ENCODE measurements around the gene TRPM5.

The TRPM5 gene

GRCh38 chr11:2401436-2401984, 42.8 kb downstream of the TRPM5 start:
- DNase-seq: no peak

- peak; percentile 22 for DNase-seq
These were observed 43.4 kb downstream of the TRPM5 start for GRCh38 chr11:2400762-2401435.

GRCh38 chr11:2400069-2400761, 44.1 kb downstream of the TRPM5 start, which contains the start of gene TSSC4:
Gene TSSC4, plus strand, starts transcription at chr11:2400750. Its CDS starts 1,884 bp downstream, at chr11:2402634.
- peak; percentile 99 for DNase-seq

- DNase-seq: no peak
These were observed 44.7 kb downstream of the TRPM5 start for GRCh38 chr11:2399488-2400068.

GRCh38 chr11:2398664-2399355, 45.5 kb downstream of the TRPM5 start:
- no peak for DNase-seq

GRCh38 chr11:2397005-2397404, 47.3 kb downstream of the TRPM5 start:
- DNase-seq: no peak

GRCh38 chr11:2396471-2396870, 47.8 kb downstream of the TRPM5 start:
- no peak for DNase-seq

- no peak for DNase-seq
These were observed 48.5 kb downstream of the TRPM5 start for GRCh38 chr11:2395856-2396255.

- DNase-seq: no peak
These were observed 49.0 kb downstream of the TRPM5 start for GRCh38 chr11:2395211-2395730.

- DNase-seq: no peak
These were observed 49.6 kb downstream of the TRPM5 start for GRCh38 chr11:2394818-2395105.
